Skeletal muscle satellite cell (primary cell): Measurements from ENCODE around the gene SLC2A4. TPM values are rescaled to one million over a fixed set of nuclear protein-coding genes. Genes with fewer than 3 reads are reported as not detected.

Source experiments
- H3K27me3 ChIP-seq: 2 replicates; pipeline ENCODE4 v1.7.0; 2013; ENCODE audit warnings: low read length; ENCODE audit not compliant: control insufficient read depth, insufficient read depth
- H3K36me3 ChIP-seq: 2 replicates; pipeline ENCODE4 v1.7.0; 2013; ENCODE audit warnings: mild to moderate bottlenecking, control low read depth, low read length; ENCODE audit not compliant: insufficient read depth
- H3K4me1 ChIP-seq: 2 replicates; pipeline ENCODE4 v1.7.0; 2013; ENCODE audit warnings: low read length; ENCODE audit not compliant: control insufficient read depth, insufficient read depth
- H3K4me2 ChIP-seq: 2 replicates; pipeline ENCODE4 v1.7.0; 2013; ENCODE audit warnings: mild to moderate bottlenecking, low read length
- H3K4me3 ChIP-seq: 2 replicates; pipeline ENCODE4 v1.7.0; 2013; ENCODE audit warnings: low read length
- H3K9ac ChIP-seq: 2 replicates; pipeline ENCODE4 v1.7.0; 2013; ENCODE audit warnings: mild to moderate bottlenecking, low read depth, low read length, moderate library complexity
- H3K9me3 ChIP-seq: replicated peaks from 2 replicates; pipeline ENCODE4 v1.7.0; 2013; ENCODE audit warnings: mild to moderate bottlenecking, control low read depth, low read length
- total RNA-seq: library from RNA; depleted of rRNA; stranded (reverse); fragments of >200 nt; gene quantifications from 2 replicates; pipeline ENCODE4 v1.2.3, GENCODE V29; 2012; rRNA removed

The SLC2A4 gene
- total RNA-seq = not detected in 2 replicates

- peaks cover 41% of the 10 kb centered on the region for H3K27me3 ChIP-seq
- peak within 1 kb of the TSS; percentile 52 for H3K9ac ChIP-seq
- peaks cover 17% of the 10 kb centered on the region for H3K4me1 ChIP-seq
- H3K4me2 ChIP-seq = peak within 1 kb of the TSS; percentile 90
- H3K36me3 ChIP-seq = no peaks in the 10 kb centered on the region
- peak within 1 kb of the TSS; percentile 67 for H3K4me3 ChIP-seq
- H3K9me3 ChIP-seq = no peaks in the 10 kb centered on the region
These were observed at the start of gene SLC2A4 for GRCh38 chr17:7281074-7281952. TSS of gene SLC2A4 (plus strand) at chr17:7281718. CDS start at chr17:7281935, 217 bp downstream.

DNA sequence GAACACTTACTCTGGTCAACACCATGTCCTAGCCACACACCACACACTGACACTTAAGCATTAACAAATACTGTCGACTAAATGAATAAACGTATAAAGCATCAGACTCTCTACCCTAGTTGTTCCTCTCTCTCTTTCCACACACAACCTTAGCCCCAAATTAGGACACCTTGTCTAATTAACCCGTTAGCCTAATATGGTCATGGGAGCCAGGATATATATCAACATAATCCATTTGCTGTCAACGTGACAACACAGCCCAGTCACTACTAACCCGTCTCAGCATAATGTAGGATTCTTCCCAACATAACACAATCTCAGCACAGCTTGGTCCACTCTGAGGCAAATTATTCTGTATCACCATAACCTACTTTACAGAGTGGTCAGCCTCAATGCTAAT, 49.4 kb upstream of the SLC2A4 start:
- Histone ChIP-seq H3K4me1 (peaks cover 40% of the 10 kb centered on the region), H3K4me2 (peak overlapping the region; percentile 84), H3K9me3 (no peaks in the 10 kb centered on the region), H3K27me3 (no peaks in the 10 kb centered on the region), H3K36me3 (peaks cover 61% of the 10 kb centered on the region), H3K9ac (no peak overlapping the region), H3K4me3 (peak overlapping the region; percentile 26)

GRCh38 chr17:7233701-7234082, 47.8 kb upstream of the SLC2A4 start:
- Histone ChIP-seq H3K4me1 (peaks cover 39% of the 10 kb centered on the region), H3K36me3 (peaks cover 49% of the 10 kb centered on the region), H3K27me3 (no peaks in the 10 kb centered on the region), H3K9ac (peak overlapping the region; percentile 87), H3K4me2 (peak overlapping the region; percentile 84), H3K9me3 (no peaks in the 10 kb centered on the region), H3K4me3 (peak overlapping the region; percentile 77)

DNA sequence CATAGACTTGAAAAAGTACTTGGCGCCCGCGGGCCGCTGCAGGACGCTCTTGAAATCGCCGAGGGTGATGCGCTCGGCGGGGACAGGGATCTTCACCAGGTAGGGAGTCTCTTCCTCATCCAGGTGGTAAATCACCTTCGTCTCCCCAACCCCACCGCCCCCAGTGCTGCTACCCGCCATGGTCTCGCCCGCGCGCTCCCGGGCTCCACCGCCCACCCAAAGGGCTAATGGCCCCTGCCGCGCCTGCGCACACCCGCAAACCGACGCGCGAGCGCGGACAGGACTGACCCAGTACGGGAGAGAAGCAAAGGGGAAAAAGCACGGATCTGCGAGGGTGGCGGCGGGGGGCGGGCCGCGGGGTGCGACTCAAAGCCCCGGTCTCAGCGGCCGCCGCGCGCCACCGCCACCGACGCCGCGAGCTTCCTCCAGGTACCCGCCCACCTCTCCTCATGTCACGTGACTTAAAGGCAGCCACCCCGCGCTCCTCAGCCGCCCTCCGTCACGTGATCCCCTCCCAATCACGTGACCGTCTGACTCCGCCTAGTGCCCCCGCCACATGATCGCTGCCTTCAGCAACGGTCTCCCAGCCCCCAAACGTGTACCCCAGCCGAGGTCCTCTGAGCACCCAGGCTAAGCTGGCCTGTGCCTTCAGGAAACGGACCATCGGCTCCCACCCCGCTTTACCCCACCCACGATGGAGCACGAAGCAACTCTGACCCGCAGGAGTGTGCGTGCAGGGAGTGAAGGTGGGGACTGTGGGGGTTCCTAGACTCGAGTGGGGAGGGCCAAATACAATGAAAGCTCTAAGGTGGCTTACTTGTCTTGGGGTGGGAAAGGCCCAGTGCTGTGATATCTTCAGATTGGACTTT, 47.2 kb upstream of the SLC2A4 start, which contains the start of gene DVL2:
Gene DVL2 (minus strand): TSS at position 435 of the 869 bp plus-strand sequence. CDS start 255 bp downstream, at position 180.
- Histone ChIP-seq H3K9me3 (no peaks in the 10 kb centered on the region), H3K27me3 (no peaks in the 10 kb centered on the region), H3K4me1 (peaks cover 39% of the 10 kb centered on the region), H3K36me3 (peaks cover 43% of the 10 kb centered on the region), H3K4me3 (peak within 1 kb of the TSS; percentile 77), H3K4me2 (peak within 1 kb of the TSS; percentile 84), H3K9ac (peak within 1 kb of the TSS; percentile 87)

- Histone ChIP-seq H3K4me2 (peak overlapping the region; percentile 84), H3K4me3 (peak overlapping the region; percentile 0), H3K9me3 (no peaks in the 10 kb centered on the region), H3K36me3 (peaks cover 41% of the 10 kb centered on the region), H3K4me1 (peaks cover 52% of the 10 kb centered on the region), H3K27me3 (no peaks in the 10 kb centered on the region), H3K9ac (no peak overlapping the region)
These were observed 45.5 kb upstream of the SLC2A4 start for GRCh38 chr17:7235693-7236665.

DNA sequence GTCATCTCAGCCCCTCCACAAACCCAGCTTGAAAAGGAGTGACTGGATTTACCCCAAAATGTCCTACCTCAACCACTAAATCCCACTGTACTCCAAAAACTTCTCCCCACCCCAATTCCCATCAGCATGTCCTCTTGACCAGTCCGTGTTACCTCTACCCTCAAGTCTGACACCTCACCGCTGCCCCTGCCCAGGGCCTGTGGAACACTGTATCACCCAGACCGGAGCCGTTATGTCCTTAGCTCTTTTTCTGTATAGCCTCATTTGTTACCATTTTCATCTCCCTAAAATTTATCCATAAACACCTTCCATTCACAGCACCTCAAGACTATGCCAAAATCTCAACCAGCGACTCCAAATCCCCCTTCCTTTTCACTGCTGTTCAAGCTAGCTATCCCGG, 44.7 kb upstream of the SLC2A4 start:
- H3K9me3 ChIP-seq = no peaks in the 10 kb centered on the region
- peak overlapping the region; percentile 94 for H3K4me3 ChIP-seq
- H3K4me2 ChIP-seq = peak overlapping the region; percentile 91
- peaks cover 57% of the 10 kb centered on the region for H3K4me1 ChIP-seq
- no peaks in the 10 kb centered on the region for H3K27me3 ChIP-seq
- H3K36me3 ChIP-seq = peaks cover 43% of the 10 kb centered on the region
- H3K9ac ChIP-seq = peak overlapping the region; percentile 81

DNA sequence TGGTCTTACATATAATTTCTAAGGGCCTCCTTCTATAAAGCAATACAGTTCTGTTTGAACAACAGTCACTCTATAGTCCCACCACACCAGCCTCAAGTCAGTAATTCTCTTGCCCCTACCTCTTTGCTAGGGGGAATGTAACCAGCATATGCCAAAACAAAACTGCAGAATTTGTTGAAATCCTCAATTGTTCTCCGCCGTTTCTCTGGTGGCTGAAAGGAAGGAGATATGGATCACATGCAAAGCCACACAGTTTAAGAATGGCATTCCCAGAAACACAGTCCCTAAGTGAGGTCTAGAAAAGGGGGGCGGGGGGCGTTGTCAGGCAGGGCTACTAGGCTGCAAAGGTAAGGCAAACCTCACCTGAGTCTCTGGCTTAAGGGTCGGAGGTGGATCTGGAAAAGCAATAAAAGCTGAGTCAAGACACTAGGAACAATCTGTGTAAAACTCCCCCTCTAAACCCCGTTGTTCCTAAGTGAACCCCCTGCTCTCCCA, 44.2 kb upstream of the SLC2A4 start:
- H3K36me3 ChIP-seq = peaks cover 43% of the 10 kb centered on the region
- peaks cover 52% of the 10 kb centered on the region for H3K4me1 ChIP-seq
- H3K9ac ChIP-seq = peak overlapping the region; percentile 81
- H3K4me3 ChIP-seq = peak overlapping the region; percentile 94
- H3K9me3 ChIP-seq = no peaks in the 10 kb centered on the region
- no peaks in the 10 kb centered on the region for H3K27me3 ChIP-seq
- H3K4me2 ChIP-seq = peak overlapping the region; percentile 91

DNA sequence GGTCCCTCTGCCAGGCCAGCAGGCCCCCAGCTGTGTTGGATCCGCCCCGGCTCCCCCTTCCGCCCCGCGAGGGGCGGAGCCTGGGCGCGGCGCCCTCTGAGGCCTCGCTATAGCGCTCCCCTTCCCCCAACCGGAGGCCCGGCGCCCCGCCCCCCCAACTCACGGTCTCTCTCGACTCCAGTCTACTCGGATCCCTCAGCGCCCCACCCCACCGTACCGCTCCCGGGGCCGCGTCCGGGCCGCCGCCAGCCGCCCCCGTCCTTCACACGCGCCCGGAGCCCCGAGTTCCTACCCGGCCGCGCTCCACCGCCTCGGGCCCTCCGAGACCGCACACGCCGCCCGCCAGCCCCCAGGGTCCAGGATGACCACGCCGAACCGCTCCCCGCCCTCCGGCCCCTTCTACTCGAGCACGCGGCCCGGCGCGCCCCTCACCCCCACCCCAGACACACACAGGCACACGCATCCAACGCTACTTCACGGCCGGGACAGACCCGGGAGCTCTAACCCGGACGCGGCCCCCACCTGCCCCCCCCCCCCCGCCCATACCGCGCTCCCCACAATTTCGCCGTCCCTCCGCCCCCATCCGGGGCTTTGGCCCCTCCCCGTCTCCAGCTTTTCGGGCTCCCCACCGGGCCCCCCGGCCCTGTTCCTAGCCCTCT, 43.6 kb upstream of the SLC2A4 start:
- Histone ChIP-seq H3K9ac (peak overlapping the region; percentile 95), H3K27me3 (no peaks in the 10 kb centered on the region), H3K9me3 (no peaks in the 10 kb centered on the region), H3K4me2 (peak overlapping the region; percentile 91), H3K4me1 (peaks cover 48% of the 10 kb centered on the region), H3K36me3 (peaks cover 43% of the 10 kb centered on the region), H3K4me3 (peak overlapping the region; percentile 94)

- peaks cover 43% of the 10 kb centered on the region for H3K36me3 ChIP-seq
- H3K9me3 ChIP-seq = no peaks in the 10 kb centered on the region
- H3K4me1 ChIP-seq = peaks cover 52% of the 10 kb centered on the region
These were observed 43.0 kb upstream of the SLC2A4 start for GRCh38 chr17:7238420-7239090.

More at GRCh38 chr17:7238420-7239090, 43.0 kb upstream of the SLC2A4 start:
- peak overlapping the region; percentile 68 for H3K4me2 ChIP-seq
- no peaks in the 10 kb centered on the region for H3K27me3 ChIP-seq
- H3K4me3 ChIP-seq = peak overlapping the region; percentile 94
- H3K9ac ChIP-seq = peak overlapping the region; percentile 95
